Natural killer cell (primary cell): ENCODE measurements around the gene DSTYK. TPM values are rescaled to one million over a fixed set of nuclear protein-coding genes. Genes with fewer than 3 reads are reported as not detected.

Experiments used
- ATAC-seq, 3 donors: fragments of 150-1000 bp in 2 of 3; fragments of 200-7000 bp in 1 of 3; cut with Tn5 transposase; 1 replicate in 1 of 3; 2 replicates in 2 of 3; pipeline ENCODE4 v1.10.0; 2021; ENCODE audit warnings: mild to moderate bottlenecking in 2 of 3, moderate library complexity in 2 of 3
- DNase-seq, 2 donors: peaks; one replicate each; pipeline versions ENCODE4 v3.0.0 to v3.0.0-alpha.2; 2013 to 2021; ENCODE audit warnings: mixed read lengths in 1 of 2
- H3K27ac ChIP-seq: one replicate; pipeline ENCODE4 v1.5.1; 2013; ENCODE audit warnings: mild to moderate bottlenecking, low read length
- H3K27me3 ChIP-seq: one replicate; pipeline ENCODE4 v1.6.1; 2013; ENCODE audit warnings: low read length; ENCODE audit not compliant: control insufficient read depth, insufficient read depth
- H3K36me3 ChIP-seq: one replicate; pipeline ENCODE4 v1.6.1; 2013; ENCODE audit warnings: low read length; ENCODE audit not compliant: control insufficient read depth, insufficient read depth
- H3K4me1 ChIP-seq: one replicate; pipeline ENCODE4 v1.6.1; 2013; ENCODE audit warnings: low read length; ENCODE audit not compliant: control insufficient read depth, insufficient read depth
- H3K4me3 ChIP-seq: one replicate; pipeline ENCODE4 v1.5.1; 2013; ENCODE audit warnings: low read length
- H3K9me3 ChIP-seq: one replicate; pipeline ENCODE4 v1.6.1; 2013; ENCODE audit warnings: low read length; ENCODE audit not compliant: control insufficient read depth, insufficient read depth
- H3K27ac Mint-ChIP-seq, 2 donors: one replicate each; pipeline ENCODE4 v1.8.0; 2022; ENCODE audit warnings: mild to moderate bottlenecking in 2 of 2, mixed read lengths in 2 of 2, moderate library complexity in 1 of 2
- H3K27me3 Mint-ChIP-seq, 2 donors: one replicate each; pipeline ENCODE4 v1.8.0; 2022; ENCODE audit warnings: low read depth in 2 of 2, mixed read lengths in 2 of 2
- H3K36me3 Mint-ChIP-seq: one replicate; pipeline ENCODE4 v1.8.0; 2022; ENCODE audit warnings: mixed read lengths
- H3K4me1 Mint-ChIP-seq, 2 donors: one replicate each; pipeline ENCODE4 v1.8.0; 2022; ENCODE audit warnings: mixed read lengths in 2 of 2
- H3K4me3 Mint-ChIP-seq: one replicate; pipeline ENCODE4 v1.8.0; 2022; ENCODE audit warnings: mild to moderate bottlenecking, moderate library complexity, mixed read lengths
- H3K9me3 Mint-ChIP-seq, 2 donors: one replicate each; pipeline ENCODE4 v1.8.0; 2022; ENCODE audit warnings: mixed read lengths in 2 of 2
- CTCF ChIP-seq: fragments of 200-600 bp; IDR thresholded peaks from one replicate; pipeline ENCODE4 v1.8.0; 2022; ENCODE audit warnings: antibody characterized with exemption
- WGBS: methylation state at CpG from one replicate; pipeline ENCODE4 v1.1.7; 2013; ENCODE audit warnings: missing lambda C conversion rate; ENCODE audit not compliant: insufficient coverage; 5-methylcytosine and 5-hydroxymethylcytosine counted together
- intact Hi-C: fragments of 100-400 bp; cut with micrococcal nuclease; formaldehyde crosslinking; loops from one replicate; pipeline ENCODE4 v1.14.2; 2022
- total RNA-seq, 4 donors: library from RNA; stranded (reverse); fragments of 120-200 nt in 1 of 4; gene quantifications; one replicate each; pipeline versions ENCODE4 v1.2.3 to v1.2.4, GENCODE V29; 2013 to 2022

DSTYK gene
- total RNA-seq, 3 donors from 2014 or later (not counting 1 experiment from before 2014, with no cell fraction given), result 9.9 to 17.5 (median 14.9) TPM

DNA sequence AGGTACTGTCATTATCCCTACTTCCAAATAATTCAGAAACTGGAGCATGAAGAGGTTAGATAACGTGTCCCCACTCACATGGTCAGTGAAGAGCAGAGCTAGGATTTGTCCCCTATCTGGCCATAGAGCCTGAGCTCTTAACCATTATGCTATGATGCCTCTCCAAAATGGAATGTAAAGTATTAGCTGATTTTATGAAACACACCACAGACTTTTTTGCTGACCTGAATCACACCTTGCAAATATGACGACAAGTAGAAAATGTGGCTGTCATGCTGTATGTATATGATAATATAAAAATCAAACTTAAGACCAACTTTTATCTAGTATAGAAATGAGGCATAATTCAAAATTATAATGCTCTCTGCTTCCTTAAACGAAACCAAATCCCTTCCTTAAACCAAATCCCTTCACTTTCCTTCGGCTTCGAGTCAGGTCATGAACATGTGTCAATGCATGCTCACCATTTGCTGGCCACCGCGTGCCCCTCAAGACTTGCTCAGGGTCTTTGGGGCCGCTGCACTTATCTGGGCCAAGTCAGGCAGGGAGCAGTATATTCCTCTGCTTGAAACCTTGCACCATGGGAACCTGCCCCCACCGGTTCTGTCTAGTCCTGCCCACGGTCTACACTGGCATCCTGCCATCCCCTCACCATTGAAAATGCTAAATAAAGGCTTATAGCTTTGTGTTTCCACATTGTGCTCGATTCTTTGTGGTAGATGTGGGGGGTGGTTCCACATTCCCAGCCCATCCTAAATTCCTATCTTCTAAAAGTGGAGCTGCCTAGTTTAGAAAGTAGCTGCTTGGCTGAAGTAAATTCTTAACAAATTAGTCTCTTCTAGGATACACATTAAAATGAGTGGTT lies 14.6 kb upstream of the DSTYK start:
- no peak for TF ChIP-seq CTCF
- Histone ChIP-seq H3K4me1 (peaks cover 28% of the 10 kb centered on the region), H3K9me3 (no peaks in the 10 kb centered on the region), H3K4me3 (no peak overlapping the region), H3K36me3 (no peaks in the 10 kb centered on the region), H3K27ac (no peak overlapping the region), H3K27me3 (peaks cover 9% of the 10 kb centered on the region)
- Mint-ChIP-seq H3K4me1 (peaks cover 31 to 36% of the 10 kb centered on the region in 2 donors), H3K4me3 (peak overlapping the region; percentile 33), H3K27me3 (peaks cover 27 to 38% of the 10 kb centered on the region in 2 donors), H3K27ac (no peak overlapping the region), H3K36me3 (no peaks in the 10 kb centered on the region), H3K9me3 (no peaks in the 10 kb centered on the region)
- intact Hi-C loops, result loop anchor here (2.0 kb wide), 1 partner anchor 15 kb away; the partner anchor contains the start of gene DSTYK
- ATAC-seq (no peak), DNase-seq (no peak)
- 82% methylated on average over 8 of the region's 11 CpGs for WGBS

- Mint-ChIP-seq H3K9me3 (no peaks in the 10 kb centered on the region), H3K4me1 (peaks cover 23 to 29% of the 10 kb centered on the region in 2 donors), H3K27me3 (peaks cover 27 to 34% of the 10 kb centered on the region in 2 donors), H3K36me3 (no peaks in the 10 kb centered on the region), H3K27ac (no peak overlapping the region), H3K4me3 (no peak overlapping the region)
- Histone ChIP-seq H3K36me3 (no peaks in the 10 kb centered on the region), H3K4me3 (no peak overlapping the region), H3K9me3 (no peaks in the 10 kb centered on the region), H3K27me3 (peaks cover 9% of the 10 kb centered on the region), H3K4me1 (peaks cover 22% of the 10 kb centered on the region), H3K27ac (no peak overlapping the region)
- no peak for ATAC-seq
- TF ChIP-seq CTCF, result no peak
- intact Hi-C loops, result no loop called here
- no peak for DNase-seq
Measured at GRCh38 chr1:205224736-205225135, 13.2 kb upstream of the DSTYK start.

DNA sequence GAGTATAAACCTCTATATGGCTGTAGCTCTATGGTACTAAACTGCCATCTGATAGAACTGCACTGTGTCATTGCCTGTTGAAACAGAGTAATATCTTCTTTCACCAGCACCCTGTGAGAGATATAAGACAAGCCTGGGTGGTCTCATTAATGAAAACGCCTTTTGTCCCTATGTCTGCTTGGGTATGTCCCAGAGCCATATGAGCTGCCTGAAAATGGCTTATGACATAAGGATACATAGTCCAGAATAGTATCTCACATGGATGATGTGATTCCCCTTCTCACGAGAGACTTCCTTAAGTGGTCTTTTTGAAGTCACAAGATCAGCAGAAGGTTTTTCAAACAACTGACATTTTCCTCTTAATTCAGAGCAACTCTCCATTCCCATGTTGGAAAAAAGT lies 8.9 kb upstream of the DSTYK start:
- Mint-ChIP-seq H3K4me3 (no peak overlapping the region), H3K9me3 (no peaks in the 10 kb centered on the region), H3K27ac (no peak overlapping the region), H3K4me1 (no peaks in the 10 kb centered on the region), H3K36me3 (no peaks in the 10 kb centered on the region), H3K27me3 (peaks cover 14 to 23% of the 10 kb centered on the region in 2 donors)
- no peak for TF ChIP-seq CTCF
- Histone ChIP-seq H3K36me3 (no peaks in the 10 kb centered on the region), H3K27me3 (peaks cover under 1% of the 10 kb centered on the region), H3K27ac (no peak overlapping the region), H3K4me1 (no peaks in the 10 kb centered on the region), H3K9me3 (no peaks in the 10 kb centered on the region), H3K4me3 (no peak overlapping the region)
- DNase-seq (no peak), ATAC-seq (no peak)
- intact Hi-C loops, result no loop called here
- 60% methylated on average over 2 of the region's 2 CpGs for WGBS
